GM18858 (cell line): ENCODE data around the gene NUMA1.

Source experiments
- ATAC-seq: cut with Tn5 transposase; IDR thresholded peaks from one replicate; pipeline ENCODE4 v1.9.1; 2021; ENCODE audit not compliant: unreplicated experiment

The NUMA1 gene

DNA sequence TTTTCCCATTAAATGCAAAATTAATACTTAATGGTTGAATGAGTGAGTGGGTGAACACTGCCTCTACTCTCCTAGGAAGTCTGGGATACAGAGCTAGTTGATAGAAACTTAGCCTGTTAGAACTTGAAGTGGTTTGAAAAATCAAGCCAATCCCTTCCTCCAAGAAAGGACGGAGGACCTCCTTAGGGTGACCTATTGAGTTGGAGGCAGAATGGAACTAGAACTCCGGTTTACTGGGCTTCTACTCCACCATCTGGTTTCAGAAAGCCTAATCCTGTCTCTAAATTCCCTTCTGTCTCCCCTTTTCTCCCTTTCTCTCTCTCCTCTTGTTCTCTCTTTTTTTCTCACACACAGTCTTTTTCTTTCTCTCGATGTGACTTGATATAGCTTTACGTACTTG lies 101.2 kb downstream of the NUMA1 start:
- ATAC-seq: no peak

DNA sequence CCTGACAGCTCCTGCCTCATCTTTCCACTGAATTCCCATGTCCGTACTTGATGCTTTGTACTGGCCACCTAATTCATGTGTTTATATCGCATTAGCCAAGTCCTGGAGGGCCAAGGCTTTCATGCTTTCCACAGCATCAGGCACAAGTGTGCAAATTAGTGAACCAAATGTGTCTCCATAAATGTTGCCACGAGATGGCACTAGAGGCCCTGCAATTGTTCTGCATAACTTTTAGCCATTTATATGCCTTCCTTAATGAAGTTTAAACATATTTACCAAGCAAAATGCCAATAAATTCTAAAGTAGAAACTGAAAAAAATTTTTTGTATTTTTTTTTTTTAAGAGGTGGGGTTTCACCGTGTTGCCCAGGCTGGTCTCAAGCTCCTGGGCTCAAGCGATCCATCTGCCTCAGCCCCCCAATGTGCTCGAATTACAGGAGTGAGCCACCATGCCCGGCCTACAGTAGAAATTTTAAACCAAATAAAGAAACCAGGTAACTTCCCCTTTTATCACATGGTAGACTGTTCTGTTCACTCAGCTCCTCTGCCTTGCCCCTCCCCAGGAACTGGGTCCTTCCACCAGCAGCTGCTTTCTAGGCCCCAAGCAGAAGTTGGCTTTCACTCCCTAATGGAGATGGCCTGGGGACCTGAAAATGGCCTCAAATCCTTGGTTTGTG lies 102.5 kb downstream of the NUMA1 start:
- ATAC-seq: no peak

DNA sequence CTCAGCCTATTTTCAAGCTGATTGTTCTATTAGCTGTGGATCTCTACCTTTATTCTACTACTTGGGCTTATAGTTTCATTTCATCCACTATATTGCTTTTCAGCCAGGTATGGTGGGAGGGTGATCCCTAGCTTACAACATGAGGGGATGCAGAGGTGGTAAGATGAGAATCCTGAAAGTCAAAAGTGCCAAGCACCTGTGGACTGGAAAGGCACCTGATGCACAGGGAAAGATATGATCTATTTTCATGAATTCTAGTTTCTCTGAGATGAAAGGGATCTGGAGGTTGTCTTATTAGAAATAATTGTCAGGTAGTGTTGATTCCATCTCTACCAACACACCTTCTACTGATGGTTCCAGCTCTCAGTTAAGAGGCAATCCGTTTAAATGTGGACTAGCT lies 103.3 kb downstream of the NUMA1 start:
- ATAC-seq: no peak

DNA sequence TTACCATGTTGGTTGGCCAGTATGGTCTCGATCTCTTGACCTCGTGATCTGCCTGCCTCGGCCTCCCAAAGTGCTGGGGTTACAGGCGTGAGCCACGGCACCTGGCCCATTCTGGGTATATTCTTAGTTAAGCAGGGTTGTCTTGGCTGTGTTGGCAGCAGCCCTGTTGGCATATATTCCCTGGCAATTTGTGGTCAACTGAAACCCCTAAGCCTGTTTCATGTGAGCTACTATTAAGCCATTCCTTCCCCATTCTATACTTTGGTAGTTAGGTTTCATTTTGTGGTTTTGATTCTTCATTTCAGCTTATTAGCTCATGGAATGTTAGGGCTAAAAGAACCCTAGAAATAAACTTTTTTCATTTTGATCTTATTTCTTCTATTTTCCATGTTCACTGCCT lies 103.8 kb downstream of the NUMA1 start:
- ATAC-seq: no peak

DNA sequence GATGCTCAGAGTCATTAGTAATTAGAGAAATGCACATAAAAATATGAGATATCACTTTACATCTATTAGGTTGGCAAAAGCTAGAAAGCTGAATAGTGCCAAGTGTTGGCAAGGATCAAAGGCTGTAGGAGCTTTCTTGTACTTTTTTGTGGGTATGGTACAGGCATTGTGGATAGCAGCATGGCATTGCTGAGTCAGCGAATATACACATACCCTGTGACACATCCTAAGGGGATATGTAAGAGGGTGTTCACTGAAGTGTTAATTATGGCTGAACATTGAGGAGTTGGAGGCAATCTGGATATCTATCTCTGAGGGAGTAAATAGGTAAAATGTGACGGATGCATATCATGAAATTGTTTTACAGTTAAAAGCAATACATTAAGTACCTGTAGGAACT lies 108.7 kb downstream of the NUMA1 start:
- no peak for ATAC-seq

DNA sequence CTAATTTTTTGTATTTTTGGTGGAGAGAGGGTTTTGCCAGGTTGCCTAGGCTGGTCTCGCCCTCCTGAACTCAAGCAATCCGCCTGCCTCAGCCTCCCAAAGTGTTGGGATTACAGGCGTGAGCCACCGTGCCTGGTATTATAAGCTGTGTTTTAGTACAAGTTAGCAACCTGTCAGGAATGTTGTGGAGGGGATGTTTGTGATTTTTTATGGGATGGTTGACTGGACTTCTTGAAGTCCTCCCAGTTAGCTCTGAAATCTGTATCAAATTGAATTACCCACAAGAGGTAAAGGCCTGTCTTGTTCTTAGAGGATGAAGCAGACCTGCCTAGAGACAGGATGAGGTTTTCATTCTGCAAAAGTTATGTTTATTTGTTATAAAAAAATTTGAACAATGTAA lies 115.7 kb downstream of the NUMA1 start:
- ATAC-seq: no peak

DNA sequence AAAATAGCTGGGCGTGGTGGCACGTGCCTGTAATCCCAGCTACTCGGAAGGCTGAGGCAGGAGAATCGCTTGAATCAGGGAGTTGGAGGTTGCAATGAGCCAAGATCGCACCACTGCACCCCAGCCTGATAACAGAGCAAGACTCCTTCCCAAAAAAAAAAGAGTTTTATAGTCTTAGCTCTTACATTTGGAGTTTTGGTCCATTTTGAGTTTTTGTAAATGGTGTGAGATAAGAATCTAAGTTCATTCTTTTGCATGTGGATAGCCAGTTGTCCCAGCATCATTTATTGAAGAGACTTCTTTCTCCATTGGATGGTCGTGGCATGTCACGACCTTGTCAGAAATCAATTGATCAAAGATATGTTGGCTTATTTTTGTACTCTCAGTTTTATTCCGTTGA lies 116.9 kb downstream of the NUMA1 start:
- no peak for ATAC-seq

DNA sequence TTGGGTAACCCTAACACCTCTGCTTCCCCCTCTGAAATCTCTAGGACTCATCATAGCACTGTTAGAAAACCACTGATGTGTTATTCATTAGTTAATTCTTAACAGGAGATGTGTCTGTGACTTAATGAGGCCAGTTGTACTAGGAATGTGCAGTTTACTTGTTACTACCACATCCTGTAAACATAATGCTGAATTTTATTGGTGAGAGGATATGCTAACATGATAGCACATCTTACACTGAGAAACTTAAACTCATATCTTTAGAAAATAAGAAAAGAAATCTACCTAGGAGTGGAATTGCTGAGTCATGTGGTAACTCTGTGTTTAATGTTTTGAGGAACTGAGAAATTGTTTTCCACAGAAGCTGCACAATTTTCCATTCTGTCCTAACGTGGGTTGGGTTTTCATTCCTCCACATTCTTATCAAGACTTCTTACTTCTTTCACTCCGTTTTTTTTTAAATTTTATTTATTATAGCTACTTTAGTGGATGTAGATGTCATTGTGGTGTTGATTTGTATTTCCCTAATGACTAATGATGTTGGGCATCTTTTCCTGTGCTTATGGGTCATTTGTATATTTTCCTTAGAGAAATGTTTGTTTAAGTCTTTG lies 117.8 kb downstream of the NUMA1 start:
- peak; percentile 62 for ATAC-seq

DNA sequence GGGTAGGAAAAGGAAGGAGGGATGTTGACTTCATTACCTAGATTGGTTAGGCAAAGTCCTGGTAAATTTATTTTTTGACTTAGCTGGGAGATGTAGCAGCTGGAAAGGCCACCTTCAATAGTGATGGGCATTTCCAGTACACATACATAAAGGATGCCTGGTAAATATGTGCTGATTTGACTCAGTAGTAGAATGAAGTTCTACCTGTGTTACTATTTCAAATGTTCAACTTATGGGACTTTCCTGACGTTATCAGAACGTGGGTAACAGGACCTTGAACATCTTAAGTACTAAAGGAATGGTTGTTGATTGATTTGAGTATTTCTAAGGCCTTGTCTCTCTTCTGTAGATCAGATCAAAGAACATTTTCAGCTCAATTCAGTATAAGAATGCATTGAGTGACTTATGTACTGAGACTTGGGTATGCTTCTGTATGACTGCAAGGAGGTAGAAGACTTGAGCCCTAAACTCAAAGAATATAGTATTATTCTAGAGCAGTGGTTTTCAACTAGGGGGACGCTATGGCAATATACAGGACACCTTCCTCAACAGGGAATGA lies 124.4 kb downstream of the NUMA1 start:
- ATAC-seq: no peak
